Measurements from ENCODE around the gene RAD51B. TPM values are rescaled to one million over a fixed set of nuclear protein-coding genes. Genes with fewer than 3 reads are reported as not detected.

Gene RAD51B
- total and polyA plus RNA-seq, 4 experiments from 2014 or later, result 22.0 to 35.7 (median 31.4) TPM

DNA sequence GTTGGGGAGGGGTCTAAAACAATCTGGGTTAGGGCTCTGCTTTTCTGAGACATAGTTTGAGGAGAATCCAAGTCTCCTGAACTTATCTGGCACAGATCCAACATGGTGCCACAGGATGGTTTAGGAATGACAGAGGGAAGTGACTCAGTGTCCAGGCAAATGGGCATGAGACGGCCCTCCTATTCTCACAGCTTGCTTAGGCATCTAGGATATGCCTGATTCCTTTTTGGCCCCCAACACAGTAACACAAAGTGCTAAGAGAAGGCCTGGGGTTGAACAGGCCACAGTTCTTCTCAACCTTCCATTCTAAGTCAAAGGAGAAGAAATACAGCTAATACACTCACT, 855.6 kb downstream of the RAD51B start:
- DNase-seq, result no peak
- Mint-ChIP-seq H3K4me3 (no peak overlapping the region), H3K4me1 (peaks cover 0 to 6% (median 2%) of the 10 kb centered on the region in 4 donors), H3K9me3 (no peaks in the 10 kb centered on the region), H3K27me3 (no peaks in the 10 kb centered on the region), H3K27ac (no peak overlapping the region), H3K36me3 (no peaks in the 10 kb centered on the region)
- H3K27ac ChIP-seq (ENCODE audit: low read depth, low read length), result no peak overlapping the region
- ChIA-PET CTCF (ENCODE audit: partially characterized antibody) (no interaction called here), POLR2A (ENCODE audit: partially characterized antibody) (interaction anchor here (1.7 kb wide), 1 partner anchor 11 kb away, joined by 7 read pairs; no protein-coding TSS in a partner anchor)
- H3K4me3 ChIP-seq (ENCODE audit: low read length in 2 of 2), result no peak overlapping the region
- H3K27me3 ChIP-seq (ENCODE audit: insufficient read depth, low read length), result no peaks in the 10 kb centered on the region
- no peaks in the 10 kb centered on the region for H3K36me3 ChIP-seq (ENCODE audit: insufficient read depth, low read length)
- no peaks in the 10 kb centered on the region for H3K4me1 ChIP-seq (ENCODE audit: insufficient read depth, low read length)
- intact Hi-C loops (cut with micrococcal nuclease), result no loop called here
- no peaks in the 10 kb centered on the region for H3K9me3 ChIP-seq (ENCODE audit: control insufficient read depth in 1 of 2, low read length in 2 of 2)

DNA sequence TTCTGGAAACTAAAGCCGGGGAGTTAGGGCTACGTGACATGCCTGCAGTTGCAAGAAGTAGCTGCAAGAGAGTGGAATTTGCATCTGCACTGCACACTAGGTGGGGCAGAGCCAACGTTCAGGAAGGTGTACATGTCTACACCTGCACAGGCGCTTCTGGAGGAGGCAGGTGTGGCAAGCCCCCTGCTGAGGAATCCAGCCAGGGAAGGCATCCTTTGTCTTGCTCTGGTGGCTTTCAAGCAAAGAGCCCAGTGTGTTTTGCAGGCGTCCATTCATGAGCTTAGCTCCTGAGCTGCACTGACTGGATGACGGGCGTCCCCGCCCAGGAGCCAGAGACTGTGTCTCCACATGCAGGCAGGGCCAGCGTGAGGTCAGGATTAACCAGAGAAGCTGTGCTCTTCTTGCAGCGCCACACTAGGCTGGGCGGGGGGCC, 856.9 kb downstream of the RAD51B start:
- intact Hi-C loops (cut with micrococcal nuclease), result no loop called here
- no peak overlapping the region for H3K4me3 Mint-ChIP-seq
- H3K27ac ChIP-seq (ENCODE audit: low read depth, low read length), result no peak overlapping the region
- H3K4me3 ChIP-seq (ENCODE audit: low read length in 2 of 2), result no peak overlapping the region
- H3K27ac Mint-ChIP-seq, result no peak overlapping the region
- H3K27me3 Mint-ChIP-seq, result no peaks in the 10 kb centered on the region
- H3K4me1 ChIP-seq (ENCODE audit: insufficient read depth, low read length), result peaks cover 9% of the 10 kb centered on the region
- DNase-seq, result no peak
- no peaks in the 10 kb centered on the region for H3K9me3 ChIP-seq (ENCODE audit: control insufficient read depth in 1 of 2, low read length in 2 of 2)
- CTCF ChIA-PET (ENCODE audit: partially characterized antibody), result interaction anchor here (1.3 kb wide), 2 partner anchors 107 to 112 kb away, joined by 3 to 5 read pairs; no protein-coding TSS in a partner anchor
- POLR2A ChIA-PET (ENCODE audit: partially characterized antibody), result interaction anchor here (0.9 to 2.1 kb wide), 5 partner anchors 9 to 116 kb away, joined by 3 to 7 read pairs (median 4); partner anchors contain the start of gene ZFP36L1
- H3K4me1 Mint-ChIP-seq, result peaks cover 7 to 20% (median 8%) of the 10 kb centered on the region in 4 donors
- H3K27me3 ChIP-seq (ENCODE audit: insufficient read depth, low read length), result no peaks in the 10 kb centered on the region
- H3K36me3 ChIP-seq (ENCODE audit: insufficient read depth, low read length), result no peaks in the 10 kb centered on the region
- H3K9me3 Mint-ChIP-seq, result no peaks in the 10 kb centered on the region
- H3K36me3 Mint-ChIP-seq, result no peaks in the 10 kb centered on the region

DNA sequence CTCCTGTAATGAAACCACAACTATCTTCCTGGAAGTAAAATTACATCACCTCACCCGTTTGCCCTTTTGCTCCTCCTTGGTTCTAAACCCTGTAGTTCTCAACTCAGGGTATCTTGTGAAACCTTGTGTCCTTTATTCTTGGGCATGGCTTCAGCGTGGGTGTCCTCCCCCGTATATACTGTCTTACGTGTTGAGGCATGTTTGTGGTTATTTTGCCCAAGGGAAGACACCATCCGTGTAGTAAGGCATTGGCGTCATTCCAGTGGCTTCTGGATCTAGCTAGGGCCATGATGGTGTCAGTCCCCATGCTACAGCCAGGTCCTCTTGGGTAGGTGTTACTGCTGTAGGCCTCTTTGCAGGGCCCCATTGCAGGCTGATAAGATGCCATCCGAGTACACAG, 857.9 kb downstream of the RAD51B start:
- Histone ChIP-seq H3K36me3 (ENCODE audit: insufficient read depth, low read length) (no peaks in the 10 kb centered on the region), H3K27ac (ENCODE audit: low read depth, low read length) (no peak overlapping the region), H3K27me3 (ENCODE audit: insufficient read depth, low read length) (no peaks in the 10 kb centered on the region), H3K9me3 (ENCODE audit: control insufficient read depth in 1 of 2, low read length in 2 of 2) (no peaks in the 10 kb centered on the region), H3K4me3 (ENCODE audit: low read length in 2 of 2) (no peak overlapping the region), H3K4me1 (ENCODE audit: insufficient read depth, low read length) (peaks cover 18% of the 10 kb centered on the region)
- DNase-seq, result no peak
- Mint-ChIP-seq H3K4me1 (peaks cover 15 to 29% (median 18%) of the 10 kb centered on the region in 4 donors), H3K36me3 (no peaks in the 10 kb centered on the region), H3K27me3 (no peaks in the 10 kb centered on the region), H3K9me3 (no peaks in the 10 kb centered on the region), H3K27ac (peak overlapping the region in 3 of 7 donors; percentile 17 to 85 (median 23)), H3K4me3 (no peak overlapping the region)
- ChIA-PET CTCF (ENCODE audit: partially characterized antibody) (interaction anchor here (0.9 to 1.3 kb wide), 3 partner anchors 10 to 26 kb away, joined by 3 read pairs; no protein-coding TSS in a partner anchor), POLR2A (ENCODE audit: partially characterized antibody) (interaction anchor here (0.9 to 2.1 kb wide), 4 partner anchors 11 to 115 kb away, joined by 3 to 5 read pairs (median 4); partner anchors contain the start of gene ZFP36L1)
- intact Hi-C loops (cut with micrococcal nuclease), result no loop called here

DNA sequence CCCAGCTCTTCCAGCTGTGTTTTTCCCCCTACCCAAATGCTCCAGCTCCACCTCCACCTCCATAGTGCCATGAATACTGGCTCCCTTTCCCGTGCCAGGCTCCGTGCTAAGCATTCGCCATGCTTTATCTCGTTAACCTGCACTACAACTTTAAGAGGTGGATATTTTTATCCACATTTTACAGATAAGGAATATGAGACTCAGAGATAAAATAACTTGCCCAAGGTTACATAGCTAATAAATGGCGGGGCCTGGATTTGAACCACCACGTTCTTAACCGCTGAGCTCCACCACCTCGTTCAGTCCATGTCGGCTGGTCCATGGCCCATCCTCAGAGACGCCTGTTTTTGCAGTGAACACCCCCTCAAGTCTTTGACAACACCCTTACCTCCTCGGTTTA, 858.3 kb downstream of the RAD51B start:
- intact Hi-C loops (cut with micrococcal nuclease), result no loop called here
- Mint-ChIP-seq H3K27ac (peak overlapping the region in 1 of 7 donors; percentile 48), H3K36me3 (no peaks in the 10 kb centered on the region)

DNA sequence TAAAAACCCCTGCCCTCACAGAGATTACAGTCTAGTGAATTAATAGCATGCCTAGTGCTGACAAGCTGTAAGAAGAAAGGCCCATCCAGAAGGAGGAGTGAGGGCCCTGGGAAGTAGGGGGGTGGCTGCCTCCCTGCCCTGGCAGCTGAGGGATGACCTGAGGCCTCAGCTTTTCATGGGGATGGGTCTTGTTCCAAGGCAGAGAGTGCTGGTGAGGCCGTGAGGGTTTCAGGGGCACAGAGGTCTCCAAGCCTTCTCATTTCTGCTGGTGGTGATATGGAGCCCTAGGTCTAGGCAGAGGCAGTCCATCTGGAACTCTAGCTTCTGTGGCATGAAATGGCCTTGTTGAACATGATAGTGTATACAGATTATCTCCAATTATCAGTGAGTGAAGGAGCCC, 858.9 kb downstream of the RAD51B start:
- Histone ChIP-seq H3K27ac (ENCODE audit: low read depth, low read length) (no peak overlapping the region), H3K4me3 (ENCODE audit: low read length in 2 of 2) (no peak overlapping the region), H3K9me3 (ENCODE audit: control insufficient read depth in 1 of 2, low read length in 2 of 2) (no peaks in the 10 kb centered on the region), H3K4me1 (ENCODE audit: insufficient read depth, low read length) (peaks cover 28% of the 10 kb centered on the region), H3K27me3 (ENCODE audit: insufficient read depth, low read length) (no peaks in the 10 kb centered on the region), H3K36me3 (ENCODE audit: insufficient read depth, low read length) (no peaks in the 10 kb centered on the region)
- H3K4me1 Mint-ChIP-seq, result peaks cover 21 to 37% (median 25%) of the 10 kb centered on the region in 4 donors
- H3K36me3 Mint-ChIP-seq, result no peaks in the 10 kb centered on the region
- H3K27me3 Mint-ChIP-seq, result no peaks in the 10 kb centered on the region
- POLR2A ChIA-PET (ENCODE audit: partially characterized antibody), result interaction anchor here (0.9 to 1.4 kb wide), 4 partner anchors 10 to 138 kb away, joined by 3 to 7 read pairs (median 3); no protein-coding TSS in a partner anchor
- no peak overlapping the region for H3K27ac Mint-ChIP-seq
- H3K9me3 Mint-ChIP-seq, result no peaks in the 10 kb centered on the region
- CTCF ChIA-PET (ENCODE audit: partially characterized antibody), result interaction anchor here (1.3 kb wide), 1 partner anchor 25 kb away, joined by 3 read pairs; no protein-coding TSS in a partner anchor
- intact Hi-C loops (cut with micrococcal nuclease), result no loop called here
- no peak overlapping the region for H3K4me3 Mint-ChIP-seq
- no peak for DNase-seq

More for the DNA sequence above, 858.3 kb downstream of the RAD51B start:
- POLR2A ChIA-PET (ENCODE audit: partially characterized antibody), result interaction anchor here (0.9 to 2.1 kb wide), 5 partner anchors 11 to 138 kb away, joined by 3 to 7 read pairs (median 3); no protein-coding TSS in a partner anchor
- Histone ChIP-seq H3K27me3 (ENCODE audit: insufficient read depth, low read length) (no peaks in the 10 kb centered on the region), H3K27ac (ENCODE audit: low read depth, low read length) (no peak overlapping the region), H3K4me3 (ENCODE audit: low read length in 2 of 2) (no peak overlapping the region), H3K4me1 (ENCODE audit: insufficient read depth, low read length) (peaks cover 23% of the 10 kb centered on the region), H3K9me3 (ENCODE audit: control insufficient read depth in 1 of 2, low read length in 2 of 2) (no peaks in the 10 kb centered on the region), H3K36me3 (ENCODE audit: insufficient read depth, low read length) (no peaks in the 10 kb centered on the region)
- H3K27me3 Mint-ChIP-seq, result no peaks in the 10 kb centered on the region
- peaks cover 18 to 31% (median 20%) of the 10 kb centered on the region in 4 donors for H3K4me1 Mint-ChIP-seq
- no peak overlapping the region for H3K4me3 Mint-ChIP-seq
- CTCF ChIA-PET (ENCODE audit: partially characterized antibody), result interaction anchor here (0.9 to 1.3 kb wide), 3 partner anchors 10 to 26 kb away, joined by 3 read pairs; no protein-coding TSS in a partner anchor
- no peaks in the 10 kb centered on the region for H3K9me3 Mint-ChIP-seq
- DNase-seq, result no peak

DNA sequence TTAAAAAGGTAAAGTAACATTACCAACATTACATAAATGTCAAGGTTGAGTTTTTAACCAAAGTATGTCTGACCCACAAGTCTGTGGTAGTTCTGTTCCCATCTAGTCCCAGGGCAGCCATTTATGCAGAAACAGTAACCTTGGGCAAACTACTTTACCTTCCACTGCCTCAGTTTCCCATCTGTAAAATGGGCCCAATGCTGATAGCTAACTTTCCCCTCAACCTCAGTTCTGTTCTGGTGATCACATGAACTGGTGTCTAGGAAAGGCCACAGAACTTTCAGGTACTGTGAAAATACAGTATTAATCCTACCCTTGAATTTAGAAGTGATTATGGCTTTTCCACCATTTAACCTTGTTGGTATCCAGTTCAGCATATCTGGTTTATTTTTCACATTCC, 859.7 kb downstream of the RAD51B start:
- H3K9me3 Mint-ChIP-seq, result no peaks in the 10 kb centered on the region
- peak overlapping the region in 1 of 7 donors; percentile 25 for H3K27ac Mint-ChIP-seq
- Histone ChIP-seq H3K9me3 (ENCODE audit: control insufficient read depth in 1 of 2, low read length in 2 of 2) (no peaks in the 10 kb centered on the region), H3K4me1 (ENCODE audit: insufficient read depth, low read length) (peaks cover 37% of the 10 kb centered on the region), H3K4me3 (ENCODE audit: low read length in 2 of 2) (no peak overlapping the region), H3K36me3 (ENCODE audit: insufficient read depth, low read length) (no peaks in the 10 kb centered on the region), H3K27me3 (ENCODE audit: insufficient read depth, low read length) (no peaks in the 10 kb centered on the region), H3K27ac (ENCODE audit: low read depth, low read length) (no peak overlapping the region)
- H3K4me1 Mint-ChIP-seq, result peaks cover 27 to 45% (median 34%) of the 10 kb centered on the region in 4 donors
- H3K36me3 Mint-ChIP-seq, result no peaks in the 10 kb centered on the region
- H3K27me3 Mint-ChIP-seq, result no peaks in the 10 kb centered on the region
- POLR2A ChIA-PET (ENCODE audit: partially characterized antibody), result interaction anchor here (1.4 to 2.1 kb wide), 5 partner anchors 15 to 114 kb away, joined by 3 to 12 read pairs (median 6); no protein-coding TSS in a partner anchor
- no peak overlapping the region for H3K4me3 Mint-ChIP-seq
- CTCF ChIA-PET (ENCODE audit: partially characterized antibody), result no interaction called here
- no peak for DNase-seq
- intact Hi-C loops (cut with micrococcal nuclease), result no loop called here

DNA sequence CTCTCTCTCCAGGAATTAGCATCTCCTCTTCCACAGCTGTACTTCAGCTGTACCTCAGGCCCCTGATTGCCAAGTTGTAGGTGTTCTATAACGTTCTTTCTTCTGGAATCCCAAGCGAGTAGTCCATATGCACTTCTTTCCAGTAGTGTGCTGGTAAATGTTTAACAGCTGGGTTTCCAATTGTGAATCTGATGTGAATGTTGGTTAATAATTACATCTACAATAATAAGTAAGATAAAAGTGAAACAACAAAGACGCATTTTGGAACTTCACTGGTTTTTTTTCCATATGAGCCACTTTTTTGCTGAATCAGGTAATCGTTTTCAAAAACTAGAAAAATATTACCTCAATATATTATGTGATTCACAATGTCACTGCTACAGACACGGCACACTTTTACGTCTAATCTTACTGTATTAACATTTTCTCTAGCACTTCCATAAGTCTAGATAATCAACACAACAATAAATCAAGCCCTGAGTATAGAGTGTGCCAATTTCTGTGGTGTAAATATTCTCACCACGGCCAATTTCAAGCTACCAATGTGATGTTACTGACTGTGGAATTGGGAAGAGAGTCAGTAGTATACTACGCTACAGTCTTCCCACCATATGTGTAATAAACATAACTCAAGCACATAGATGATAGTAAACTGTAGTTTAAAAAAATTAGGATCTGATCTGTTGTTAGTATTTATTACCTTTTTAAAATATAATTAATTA, 860.3 kb downstream of the RAD51B start:
- no peak overlapping the region for H3K4me3 Mint-ChIP-seq
- Histone ChIP-seq H3K4me3 (ENCODE audit: low read length in 2 of 2) (no peak overlapping the region), H3K9me3 (ENCODE audit: control insufficient read depth in 1 of 2, low read length in 2 of 2) (no peaks in the 10 kb centered on the region), H3K27me3 (ENCODE audit: insufficient read depth, low read length) (no peaks in the 10 kb centered on the region), H3K36me3 (ENCODE audit: insufficient read depth, low read length) (no peaks in the 10 kb centered on the region), H3K27ac (ENCODE audit: low read depth, low read length) (no peak overlapping the region), H3K4me1 (ENCODE audit: insufficient read depth, low read length) (peaks cover 43% of the 10 kb centered on the region)
- H3K9me3 Mint-ChIP-seq, result no peaks in the 10 kb centered on the region
- peaks cover 31 to 51% (median 40%) of the 10 kb centered on the region in 4 donors for H3K4me1 Mint-ChIP-seq
- no peaks in the 10 kb centered on the region for H3K27me3 Mint-ChIP-seq
- H3K36me3 Mint-ChIP-seq, result no peaks in the 10 kb centered on the region
- ChIA-PET POLR2A (ENCODE audit: partially characterized antibody) (interaction anchor here (0.8 to 2.1 kb wide), 11 partner anchors 14 to 173 kb away, joined by 3 to 12 read pairs (median 4); partner anchors contain the start of gene ZFP36L1), CTCF (ENCODE audit: partially characterized antibody) (interaction anchor here (0.9 to 1.5 kb wide), 2 partner anchors 15 to 137 kb away, joined by 3 to 4 read pairs; no protein-coding TSS in a partner anchor)
- intact Hi-C loops (cut with micrococcal nuclease), result loop anchor here (10.0 kb wide), 2 partner anchors 55 to 395 kb away; no protein-coding TSS in a partner anchor
- peak overlapping the region in 3 of 7 donors; percentile 22 to 43 (median 41) for H3K27ac Mint-ChIP-seq
- DNase-seq, result no peak

Measured in CD4-positive, alpha-beta memory T cell (primary cell).